AG04450 (cell line): ENCODE data around the gene RANBP1. TPM values are rescaled to one million over a fixed set of nuclear protein-coding genes. Genes with fewer than 3 reads are reported as not detected.

Source experiments
- CTCF ChIA-PET: fragments of 300-600, 350-600 bp; formaldehyde crosslinking; extraction: SDS; loops from one replicate; lab custom pipeline; 2022; ENCODE audit warnings: antibody characterized with exemption, inconsistent platforms; lab: Charles Lee
- POLR2A ChIA-PET: fragments of 350-600 bp; formaldehyde crosslinking; extraction: SDS; loops from one replicate; lab custom pipeline; 2021; ENCODE audit warnings: antibody characterized with exemption, inconsistent platforms; lab: Yijun Ruan, JAX
- DNase-seq: peaks from one replicate; pipeline ENCODE4 v3.0.0-alpha.2; 2011; ENCODE audit warnings: low read depth, low spot score
- H3K27ac ChIP-seq: one replicate; pipeline ENCODE4 v1.5.1; 2012; ENCODE audit warnings: low read depth, low read length, control low read depth
- H3K27me3 ChIP-seq: one replicate; pipeline ENCODE4 v1.6.0; 2012; ENCODE audit warnings: low read length; ENCODE audit not compliant: control insufficient read depth, insufficient read depth
- H3K4me3 ChIP-seq: 2 replicates; pipeline ENCODE4 v1.5.1; 2011; ENCODE audit warnings: mild to moderate bottlenecking, low read depth, low read length, control low read depth
- H3K9me3 ChIP-seq: 2 replicates; pipeline ENCODE4 v1.5.1; 2012; ENCODE audit warnings: low read length; ENCODE audit not compliant: control insufficient read depth, insufficient read depth
- polyA plus RNA-seq: library from polyadenylated mRNA; depleted of rRNA; stranded (reverse); fragments of >200 nt; gene quantifications from 2 replicates; pipeline ENCODE4 v1.2.3, GENCODE V29; 2011
- TF ChIP-seq, protein P1 (sequence below): IDR thresholded peaks from 2 replicates; pipeline ENCODE4 v1.5.1; 2011; ENCODE audit warnings: low read depth, low read length, control low read depth, inconsistent platforms

Gene RANBP1
- polyA plus RNA-seq, 1 experiment = 154 TPM

- Histone ChIP-seq H3K4me3 (no peak overlapping the region), H3K9me3 (peaks cover 3% of the 10 kb centered on the region; the same call in 1 of the 2 replicates), H3K27ac (no peak overlapping the region), H3K27me3 (peaks cover 15% of the 10 kb centered on the region)
- no peak for DNase-seq
- POLR2A ChIA-PET = no interaction called here
- TF ChIP-seq, protein P1, sequence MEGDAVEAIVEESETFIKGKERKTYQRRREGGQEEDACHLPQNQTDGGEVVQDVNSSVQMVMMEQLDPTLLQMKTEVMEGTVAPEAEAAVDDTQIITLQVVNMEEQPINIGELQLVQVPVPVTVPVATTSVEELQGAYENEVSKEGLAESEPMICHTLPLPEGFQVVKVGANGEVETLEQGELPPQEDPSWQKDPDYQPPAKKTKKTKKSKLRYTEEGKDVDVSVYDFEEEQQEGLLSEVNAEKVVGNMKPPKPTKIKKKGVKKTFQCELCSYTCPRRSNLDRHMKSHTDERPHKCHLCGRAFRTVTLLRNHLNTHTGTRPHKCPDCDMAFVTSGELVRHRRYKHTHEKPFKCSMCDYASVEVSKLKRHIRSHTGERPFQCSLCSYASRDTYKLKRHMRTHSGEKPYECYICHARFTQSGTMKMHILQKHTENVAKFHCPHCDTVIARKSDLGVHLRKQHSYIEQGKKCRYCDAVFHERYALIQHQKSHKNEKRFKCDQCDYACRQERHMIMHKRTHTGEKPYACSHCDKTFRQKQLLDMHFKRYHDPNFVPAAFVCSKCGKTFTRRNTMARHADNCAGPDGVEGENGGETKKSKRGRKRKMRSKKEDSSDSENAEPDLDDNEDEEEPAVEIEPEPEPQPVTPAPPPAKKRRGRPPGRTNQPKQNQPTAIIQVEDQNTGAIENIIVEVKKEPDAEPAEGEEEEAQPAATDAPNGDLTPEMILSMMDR = no peak
- CTCF ChIA-PET = no interaction called here
Measured at GRCh38 chr22:20167643-20168322, 51.9 kb downstream of the RANBP1 start.

DNA sequence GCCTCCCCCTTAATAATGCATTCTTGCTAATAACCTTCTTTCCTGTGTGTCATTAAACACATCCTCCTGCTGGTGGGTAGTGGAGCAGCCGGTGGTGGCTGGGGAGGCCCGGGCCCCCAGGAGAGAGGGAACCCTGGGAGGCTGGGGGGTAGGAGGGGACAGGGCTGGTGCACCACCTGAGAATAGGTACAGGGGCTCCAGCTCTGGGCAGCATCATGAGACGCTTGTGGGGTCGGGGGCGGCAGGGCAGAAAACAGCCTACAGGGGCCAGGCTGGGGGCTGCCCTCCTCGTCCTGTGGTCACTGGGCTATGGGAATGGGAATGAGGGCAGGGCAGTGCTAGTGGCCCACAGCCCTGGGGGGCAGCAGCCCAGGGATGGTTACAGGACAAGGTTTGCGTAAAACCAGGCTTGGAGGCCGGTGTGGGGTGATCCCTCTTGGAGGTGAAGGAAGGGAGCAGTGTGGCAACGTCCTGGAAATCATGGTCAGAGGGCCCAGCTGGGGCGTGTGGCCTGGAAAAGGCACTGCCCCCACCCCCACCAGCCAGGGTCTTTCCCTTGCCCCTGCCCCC lies 53.4 kb downstream of the RANBP1 start:
- TF ChIP-seq, protein P1 = no peak
- ChIA-PET POLR2A (no interaction called here), CTCF (no interaction called here)

DNA sequence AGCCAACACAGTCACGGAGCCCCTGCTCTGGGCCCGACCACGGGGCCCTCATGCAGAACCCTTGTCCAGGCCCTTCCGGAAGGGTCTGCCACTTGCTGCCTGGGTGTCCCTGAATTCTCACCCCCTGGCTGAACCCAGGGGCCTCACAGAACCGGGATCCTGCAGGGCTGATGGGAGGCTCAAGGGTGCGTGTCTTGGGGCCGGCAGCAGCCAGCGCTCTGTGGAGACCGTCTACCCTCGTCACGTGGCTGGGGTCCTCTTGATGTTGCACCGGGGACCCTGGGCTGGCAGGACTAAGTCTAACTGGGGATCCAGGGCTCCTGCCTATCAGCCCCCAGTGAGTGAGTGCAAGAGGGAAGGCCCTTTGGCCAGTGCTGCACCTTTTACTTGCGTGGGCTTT lies 54.3 kb downstream of the RANBP1 start:
- peaks cover 28% of the 10 kb centered on the region for H3K27me3 ChIP-seq
- TF ChIP-seq, protein P1 = no peak
- ChIA-PET POLR2A (no interaction called here), CTCF (no interaction called here)
- DNase-seq = no peak
- H3K9me3 ChIP-seq = no peaks in the 10 kb centered on the region; the same call in 1 of the 2 replicates
- H3K4me3 ChIP-seq = no peak overlapping the region
- no peak overlapping the region for H3K27ac ChIP-seq

More for the DNA sequence above, 53.4 kb downstream of the RANBP1 start:
- no peak for DNase-seq
- H3K9me3 ChIP-seq = peaks cover 3% of the 10 kb centered on the region; the same call in 1 of the 2 replicates
- peaks cover 28% of the 10 kb centered on the region for H3K27me3 ChIP-seq
- no peak overlapping the region for H3K27ac ChIP-seq
- H3K4me3 ChIP-seq = no peak overlapping the region

DNA sequence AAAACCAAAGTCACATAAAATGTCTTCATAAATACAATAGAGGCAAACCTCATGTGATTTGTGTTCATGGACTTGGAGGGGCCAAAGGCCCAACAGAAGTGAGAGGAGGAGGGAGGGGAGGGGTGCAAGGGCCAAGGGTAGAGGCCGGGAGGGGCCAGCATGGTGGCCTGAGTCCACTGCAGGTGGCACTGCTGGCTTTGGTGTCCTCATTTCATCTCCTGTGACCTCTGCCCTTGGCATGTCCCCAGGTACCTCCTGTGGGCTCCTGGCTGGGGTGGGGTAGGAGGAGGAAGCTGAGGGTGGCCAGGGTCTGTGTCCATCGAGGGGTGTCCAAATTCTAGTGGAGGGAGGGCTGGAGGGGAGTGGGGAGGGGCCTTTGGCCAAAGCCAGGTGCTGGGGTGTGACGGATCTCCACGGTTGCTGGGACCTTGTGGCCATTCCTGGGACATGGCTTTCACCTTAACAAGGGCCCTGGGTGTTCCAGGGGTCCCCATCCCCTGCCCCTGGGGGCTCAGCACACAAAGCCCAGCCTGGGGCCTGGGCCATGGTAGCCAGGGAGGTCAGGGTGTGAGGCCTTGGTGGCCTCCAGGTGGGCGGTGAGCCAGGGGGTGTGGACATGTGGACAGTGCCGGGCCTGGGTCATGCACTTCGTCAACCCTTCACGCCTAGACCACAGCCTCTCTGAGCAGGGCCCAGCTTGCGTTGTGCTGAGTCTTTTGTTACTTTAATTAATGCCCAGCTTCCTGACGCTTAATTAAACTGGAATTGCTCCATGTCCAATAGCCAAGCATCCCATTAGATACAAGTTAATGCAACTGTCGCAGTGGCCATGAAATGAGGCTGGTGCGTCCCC lies 55.6 kb downstream of the RANBP1 start:
- H3K27ac ChIP-seq = no peak overlapping the region

More for the DNA sequence above, 55.6 kb downstream of the RANBP1 start:
- Histone ChIP-seq H3K27me3 (peaks cover 30% of the 10 kb centered on the region), H3K9me3 (no peaks in the 10 kb centered on the region; the same call in 1 of the 2 replicates), H3K4me3 (no peak overlapping the region)
- ChIA-PET CTCF (no interaction called here), POLR2A (no interaction called here)
- DNase-seq = no peak
- TF ChIP-seq, protein P1 = no peak
